GF-D8 (cell line): ENCODE results near the gene PLEKHA6.

Experiments used
- DNase-seq: peaks from one replicate; lab custom pipeline; 2025; lab: John Stamatoyannopoulos, UW

The PLEKHA6 gene

DNA sequence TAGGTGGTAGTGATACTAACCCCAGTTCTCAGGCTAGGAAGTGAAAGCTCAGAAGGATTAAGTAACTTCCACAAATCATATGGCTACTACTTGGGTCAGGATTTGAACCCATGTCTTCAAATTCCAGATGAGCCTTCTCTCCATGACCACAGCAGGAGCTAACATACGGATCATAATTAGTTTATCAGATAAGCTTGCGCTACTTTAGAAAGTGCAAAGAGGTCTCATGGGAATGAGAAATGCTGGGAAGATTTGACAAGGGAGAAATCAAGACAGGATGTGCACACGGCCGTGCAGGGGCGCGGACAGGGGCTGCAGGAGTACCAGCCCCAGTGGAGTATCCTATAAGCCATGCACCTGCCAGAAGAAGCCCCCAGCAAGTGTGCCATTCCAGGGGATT is 5.2 kb downstream of the PLEKHA6 start:
- DNase-seq, result no peak

DNA sequence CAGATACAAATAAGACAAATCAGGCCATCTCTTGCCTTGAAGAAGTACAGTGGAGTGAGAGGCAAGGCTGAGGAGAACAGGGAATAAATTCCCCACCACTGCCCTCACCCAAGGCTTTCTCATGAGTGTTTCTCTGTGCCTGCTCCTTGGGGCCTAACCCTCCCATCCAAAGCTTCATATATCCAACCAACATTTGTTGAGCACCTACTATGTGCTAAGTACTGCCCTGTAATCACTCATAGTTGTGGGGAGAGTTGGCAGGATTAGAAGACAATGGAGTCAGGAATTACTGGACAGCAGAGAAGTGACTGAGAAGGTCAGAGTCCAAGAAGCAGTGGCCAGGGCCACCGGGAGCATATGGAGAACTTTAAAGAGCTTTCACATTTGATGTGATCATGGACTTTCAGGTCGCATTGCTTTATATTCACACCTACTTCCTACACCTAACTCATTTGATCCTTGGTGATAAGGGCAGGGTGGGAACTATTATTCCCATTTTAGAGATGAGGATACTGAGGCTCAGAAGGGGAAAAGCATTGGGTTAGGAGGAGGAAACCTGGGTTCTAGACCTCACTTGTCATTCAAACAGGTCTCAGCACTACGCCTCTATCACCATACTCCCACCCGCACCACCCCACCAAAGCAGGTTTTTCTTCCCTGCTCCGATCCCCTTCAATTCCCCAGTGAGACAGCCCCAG is 6.4 kb downstream of the PLEKHA6 start:
- no peak for DNase-seq

DNA sequence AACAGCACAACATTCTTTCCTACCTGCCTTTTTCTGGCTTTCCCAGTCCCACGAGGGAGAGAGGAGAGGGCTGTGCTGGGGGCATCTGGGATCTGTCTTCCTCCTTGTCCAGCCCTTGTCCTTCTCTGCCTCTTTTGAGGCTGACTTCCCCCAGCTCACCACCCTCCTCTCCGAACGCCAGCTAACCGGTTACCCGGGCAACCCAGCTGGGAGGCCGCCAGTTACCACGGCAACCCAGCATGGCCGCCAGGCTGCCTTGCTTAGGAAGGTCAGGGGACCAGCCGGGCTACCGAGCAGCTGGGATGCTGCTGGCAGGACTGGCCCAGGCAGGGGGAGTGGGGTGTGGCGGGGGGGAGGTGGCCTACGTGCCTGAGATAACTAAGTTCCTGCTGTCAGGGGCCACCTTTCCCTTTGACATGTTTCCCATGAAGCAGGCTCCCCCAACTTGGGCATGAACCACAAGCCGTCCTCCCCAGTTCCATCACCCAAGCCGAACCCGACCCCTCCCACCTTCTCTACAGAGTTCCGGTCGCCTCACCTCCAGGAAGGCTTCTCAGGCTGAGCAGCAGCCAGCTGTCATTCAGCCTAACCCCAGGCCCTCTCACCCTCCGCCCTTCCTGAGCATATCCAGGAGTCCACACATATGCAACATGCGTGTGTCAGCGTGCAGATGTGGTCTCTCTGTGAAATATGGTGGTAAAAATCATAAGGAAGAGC is 8.7 kb downstream of the PLEKHA6 start:
- no peak for DNase-seq

DNA sequence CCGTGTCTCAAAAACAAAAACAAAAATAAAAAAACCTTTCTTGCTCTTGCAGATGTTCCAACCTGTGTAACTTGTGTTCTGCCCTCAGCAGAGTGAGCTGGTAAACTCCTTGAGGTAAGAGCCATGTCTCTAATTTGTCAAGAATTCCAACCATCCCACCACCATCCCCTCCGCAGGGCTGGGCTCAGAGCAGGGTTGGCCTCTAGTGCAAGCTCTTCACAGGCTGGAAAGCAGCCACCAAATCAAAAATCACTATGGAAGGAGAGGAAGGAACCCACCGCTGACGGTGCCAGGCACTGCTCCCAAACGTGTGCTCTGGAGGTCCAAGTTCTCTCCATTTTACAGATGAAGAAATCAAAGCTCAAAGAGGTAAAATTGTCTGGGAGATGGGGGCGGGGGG is 9.4 kb downstream of the PLEKHA6 start:
- no peak for DNase-seq

DNA sequence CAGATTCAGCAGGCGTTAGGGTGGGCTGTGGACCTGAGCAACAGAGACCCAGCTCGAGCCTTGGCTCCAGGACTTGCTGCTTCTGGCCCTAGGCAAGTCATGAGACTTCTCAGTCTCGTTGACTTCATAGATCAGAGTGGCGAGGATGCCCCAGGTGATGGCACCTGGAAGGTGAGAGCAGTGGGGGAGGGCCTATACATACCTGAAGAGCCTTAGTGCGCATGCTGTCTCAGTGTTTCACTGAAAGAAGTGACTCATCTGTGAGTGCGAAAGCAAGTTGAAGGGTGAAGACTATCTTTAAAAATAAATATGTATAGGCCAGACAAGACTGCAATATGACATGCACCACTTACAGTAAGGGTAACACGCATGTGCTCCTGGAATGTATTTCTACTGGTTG is 10.1 kb downstream of the PLEKHA6 start:
- DNase-seq, result no peak

DNA sequence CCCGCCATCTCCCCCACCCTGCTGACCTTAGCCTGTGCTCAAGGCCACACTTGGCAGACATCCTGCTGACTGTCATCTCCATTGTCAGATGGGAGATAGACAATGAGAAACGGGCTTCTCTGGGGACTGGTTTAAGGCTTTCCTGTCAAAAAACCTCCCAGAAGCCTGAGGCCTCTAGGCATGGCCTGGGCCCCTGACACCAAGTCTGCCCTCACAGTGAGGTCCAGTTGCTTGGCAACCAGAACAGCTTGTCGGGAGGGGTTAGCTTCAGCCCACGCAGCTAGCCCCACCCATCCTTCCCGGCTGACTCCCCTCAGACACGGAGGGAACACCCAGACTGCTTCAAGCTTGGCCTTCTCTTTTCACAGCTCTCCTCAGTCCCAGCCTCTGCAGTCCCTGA is 11.0 kb downstream of the PLEKHA6 start:
- DNase-seq, result no peak

DNA sequence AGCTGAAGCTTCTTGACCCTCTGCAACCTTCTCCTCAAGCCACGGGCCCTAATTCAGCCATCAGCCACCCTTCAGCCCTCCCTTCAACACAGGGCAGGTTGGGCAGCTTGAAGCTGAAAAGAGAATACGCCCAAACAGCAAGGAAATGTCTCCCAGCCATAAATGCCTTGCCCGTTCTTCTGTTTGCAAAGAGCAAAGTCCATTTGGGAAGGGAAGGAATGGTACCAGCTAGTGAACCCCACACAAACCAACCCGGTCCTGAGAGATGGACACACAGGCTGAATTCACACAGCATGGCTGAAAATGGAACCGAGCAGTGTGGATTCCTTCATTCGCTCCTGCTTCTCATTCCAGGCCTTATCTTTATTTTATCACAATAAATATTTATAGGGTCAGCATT is 11.5 kb downstream of the PLEKHA6 start:
- DNase-seq, result no peak

DNA sequence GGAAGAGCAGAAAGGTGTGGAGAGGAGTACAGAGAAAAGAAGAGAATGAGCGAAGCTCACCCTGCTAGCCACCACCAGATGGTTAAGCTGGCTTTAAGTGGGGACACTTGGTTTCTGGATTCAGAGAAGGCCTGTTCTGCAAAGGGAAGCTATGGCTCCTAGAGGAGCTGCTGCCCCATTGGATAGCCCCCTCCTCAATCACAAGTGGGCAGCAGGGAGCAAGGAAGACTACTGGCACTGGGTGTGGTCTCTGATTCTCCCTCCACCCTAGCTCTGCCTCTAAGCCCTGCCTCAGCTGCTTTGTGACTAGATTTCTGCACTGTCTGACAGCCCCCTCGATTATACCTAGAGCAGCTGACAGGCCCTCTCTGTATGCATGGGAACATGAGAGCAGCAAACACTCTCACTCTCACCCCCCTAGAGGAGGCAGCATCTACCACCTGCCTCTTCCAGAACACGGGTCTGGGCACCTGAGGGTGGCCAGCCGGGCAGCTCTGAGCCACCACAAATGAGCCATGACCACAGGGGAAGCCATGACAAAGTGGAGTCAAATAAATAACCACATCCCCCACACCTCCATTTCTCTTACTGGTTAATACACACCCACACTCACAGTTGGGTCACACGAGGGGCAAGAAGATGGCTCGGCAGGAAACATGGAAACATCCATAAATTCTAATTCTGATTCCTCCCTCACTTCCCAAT is 13.6 kb downstream of the PLEKHA6 start:
- DNase-seq, result no peak

DNA sequence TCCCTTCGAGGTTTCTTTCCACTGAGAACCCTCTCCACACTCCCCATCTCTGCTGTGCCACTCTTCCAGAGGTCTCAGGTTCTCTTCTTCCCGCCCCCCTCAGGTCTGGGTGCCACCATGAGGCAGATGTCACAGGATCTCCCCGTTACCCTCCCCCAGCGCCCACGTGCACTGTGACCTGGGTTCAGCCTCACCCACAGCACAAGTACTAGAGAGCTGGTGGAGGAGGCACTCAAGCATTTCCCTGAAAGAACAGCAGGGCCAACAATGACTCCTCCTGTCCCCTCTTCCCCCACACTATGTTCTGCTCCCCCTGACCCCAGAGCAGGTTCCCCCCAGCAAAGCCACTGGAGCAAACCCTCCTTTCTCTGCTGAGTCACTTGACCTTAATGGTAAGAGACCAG is 14.3 kb downstream of the PLEKHA6 start:
- no peak for DNase-seq

DNA sequence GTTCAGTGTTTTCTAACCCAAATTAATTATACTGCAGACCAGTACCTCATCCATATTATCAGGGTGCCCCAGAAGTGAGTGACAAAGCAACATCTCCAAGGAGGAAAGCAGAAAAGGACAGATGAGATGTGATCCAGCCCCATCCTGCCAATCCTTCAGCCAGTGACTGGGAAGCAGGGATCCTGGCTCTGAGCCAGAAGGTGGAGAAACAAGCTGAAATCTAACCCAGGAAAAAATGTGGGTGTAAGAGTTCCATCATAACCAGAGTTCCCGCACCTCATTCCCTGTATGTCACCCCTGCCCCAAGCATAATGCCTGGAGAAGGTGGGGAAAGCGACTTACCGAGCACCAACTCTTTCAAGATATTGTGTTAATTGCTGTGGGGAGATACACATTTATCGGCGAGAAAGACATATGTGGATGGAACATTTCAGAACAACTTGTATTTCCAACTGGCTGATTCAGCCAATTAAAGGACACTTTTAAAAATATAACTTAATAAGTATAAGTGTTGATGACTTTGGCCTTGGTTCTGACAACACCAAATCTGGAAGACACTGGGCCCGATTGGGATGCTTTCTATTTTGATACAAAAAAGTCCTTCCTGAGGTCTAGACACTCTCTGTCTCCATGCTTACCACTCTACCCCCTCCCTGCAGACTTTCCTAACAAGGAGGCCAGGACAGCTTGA is 14.9 kb downstream of the PLEKHA6 start:
- no peak for DNase-seq

DNA sequence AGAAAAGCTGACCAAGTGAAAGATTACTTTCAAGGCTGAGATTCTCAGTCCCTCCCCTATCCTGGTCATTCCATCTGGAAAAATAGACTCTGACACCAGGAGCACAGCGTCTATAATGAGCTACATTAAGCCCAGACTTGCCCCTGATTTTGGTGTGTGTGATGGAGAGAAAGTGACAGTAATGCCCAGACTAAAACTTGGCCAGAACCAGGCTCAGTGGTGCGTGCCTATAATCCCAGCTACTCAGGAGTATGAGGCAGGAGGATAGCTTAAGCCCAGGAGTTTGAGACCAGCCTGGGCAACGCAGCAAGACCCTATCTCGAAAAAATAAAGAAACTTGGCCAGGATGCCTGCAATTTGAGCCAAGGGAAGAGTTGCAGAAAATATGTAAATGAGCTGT is 15.9 kb downstream of the PLEKHA6 start:
- DNase-seq, result no peak

DNA sequence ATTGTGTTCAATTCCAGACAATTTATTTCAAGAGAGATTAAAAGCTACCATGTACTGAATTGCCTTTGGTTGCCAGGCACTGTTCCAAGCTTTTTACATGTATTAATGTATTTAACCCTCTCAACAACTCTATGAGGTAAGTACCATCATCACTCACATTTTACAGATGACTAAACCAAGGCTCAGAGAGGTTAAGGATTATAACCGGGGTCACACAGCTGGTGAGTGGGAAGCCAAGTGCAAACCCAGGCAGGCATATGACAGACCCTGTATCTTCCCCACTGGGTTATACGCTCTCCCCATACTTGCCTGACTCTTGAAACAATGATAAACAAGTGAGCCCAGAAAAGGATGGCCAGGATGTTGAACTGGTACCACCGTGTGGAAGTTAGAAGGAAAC is 16.5 kb downstream of the PLEKHA6 start:
- DNase-seq, result no peak

DNA sequence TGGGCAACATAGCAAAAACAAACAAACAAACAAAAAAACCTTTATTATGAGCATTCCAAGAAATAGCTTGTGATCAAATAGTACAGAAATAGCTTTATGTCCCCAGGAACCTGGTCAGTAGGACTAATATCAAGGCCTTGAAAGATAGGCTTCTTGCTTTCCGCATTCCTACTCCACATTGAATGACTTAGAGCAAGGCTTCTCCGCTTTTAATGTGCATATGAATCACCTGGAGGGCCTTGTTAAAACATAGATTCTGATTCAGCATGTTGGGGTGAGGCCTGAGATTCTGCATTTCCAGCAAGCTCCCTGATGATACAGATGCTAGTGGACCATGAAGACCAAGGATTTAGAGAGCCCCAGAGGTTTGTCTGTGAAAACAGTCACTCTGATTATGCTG is 17.4 kb downstream of the PLEKHA6 start:
- no peak for DNase-seq

DNA sequence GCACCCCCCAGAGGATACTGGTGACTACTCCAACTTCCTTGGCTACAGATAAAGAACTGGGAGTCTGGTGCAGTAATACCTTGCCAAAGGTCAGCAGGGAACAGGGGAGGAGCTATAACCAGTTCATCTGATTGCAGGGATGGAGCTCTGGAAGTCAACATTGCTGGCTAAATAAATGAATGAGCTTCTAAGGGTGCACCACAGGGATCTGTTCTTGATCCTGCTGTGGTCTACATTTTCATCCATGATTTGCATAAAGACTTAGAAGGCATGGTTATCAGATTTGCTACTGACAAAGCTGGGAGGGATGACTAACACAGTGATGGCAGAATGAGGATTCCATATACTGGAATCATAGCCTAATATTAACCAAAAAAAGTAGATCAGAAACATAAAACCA is 18.3 kb downstream of the PLEKHA6 start:
- DNase-seq, result no peak

DNA sequence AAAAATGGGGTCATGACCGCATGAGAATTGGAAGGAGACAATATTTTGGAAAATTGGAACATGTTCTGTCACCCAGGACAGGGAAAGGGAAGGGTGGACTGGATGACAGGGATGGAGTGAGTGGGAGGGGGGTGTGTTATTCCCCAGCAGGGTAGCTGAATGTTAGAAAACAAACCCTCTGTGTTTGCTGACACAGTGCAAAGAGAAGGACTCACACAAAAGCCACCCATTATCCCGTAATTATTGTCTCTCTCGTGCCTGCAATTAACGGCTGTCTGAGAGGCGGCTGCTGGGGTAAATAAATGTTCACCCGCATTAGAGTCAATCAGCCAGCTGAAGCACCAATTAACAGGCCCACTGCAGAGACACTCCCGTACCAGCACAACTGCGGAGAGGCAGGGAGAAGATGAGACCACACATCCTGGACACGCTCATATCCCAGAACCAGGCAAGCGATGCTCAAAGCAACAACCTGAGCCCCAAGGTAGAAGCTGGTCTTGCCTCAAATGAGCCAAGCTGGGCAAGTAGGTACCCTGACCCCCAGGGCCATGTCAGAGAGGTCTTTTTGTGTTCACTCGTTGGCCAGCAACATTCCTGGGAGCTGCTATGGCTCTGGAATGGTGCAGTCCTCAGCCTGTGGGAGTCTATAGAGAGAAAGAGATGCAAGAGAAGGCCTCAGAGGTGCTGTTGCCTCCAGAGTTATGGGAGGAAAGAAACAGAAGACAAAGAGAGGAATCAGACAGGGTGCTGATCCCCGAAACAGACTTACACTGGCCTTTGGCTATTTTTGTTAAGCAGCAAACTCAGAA is 19.4 kb downstream of the PLEKHA6 start:
- DNase-seq, result no peak

DNA sequence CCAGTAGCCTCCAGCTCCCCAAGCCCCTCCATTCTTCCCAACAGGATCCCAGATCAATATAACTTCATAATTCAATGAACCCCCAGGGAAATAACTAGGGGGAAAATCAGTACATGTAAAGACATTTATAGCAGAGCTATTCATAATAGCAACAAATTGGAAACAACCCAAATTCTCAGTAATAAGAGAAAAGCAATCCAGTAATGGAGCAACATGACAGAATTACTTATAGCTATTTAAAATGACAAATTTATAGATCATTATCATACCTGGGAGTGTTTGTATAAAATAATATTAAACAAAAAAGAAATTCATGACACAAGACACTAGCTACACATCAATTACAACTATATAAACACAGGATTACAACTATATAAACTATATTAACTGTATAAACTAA is 20.2 kb downstream of the PLEKHA6 start:
- DNase-seq, result no peak

DNA sequence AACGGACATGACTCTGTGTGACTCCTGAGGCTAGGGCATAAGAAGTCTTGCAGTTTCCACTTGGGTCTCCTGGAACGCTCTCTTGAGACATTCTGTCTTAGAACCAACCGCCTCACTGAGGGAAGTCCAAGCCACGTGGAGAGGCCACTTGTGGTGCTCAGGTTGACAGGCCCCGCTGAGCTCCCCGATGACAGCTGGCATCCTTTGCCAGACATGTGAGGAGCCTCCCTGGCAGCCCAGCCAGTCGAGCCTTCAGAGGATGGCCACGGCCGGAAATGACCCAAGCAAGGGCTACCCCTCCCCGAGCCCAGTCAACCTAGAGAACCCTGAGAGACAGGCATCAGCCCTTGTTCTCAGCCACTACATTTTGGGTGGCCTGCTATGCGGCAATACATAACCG is 20.7 kb downstream of the PLEKHA6 start:
- no peak for DNase-seq

DNA sequence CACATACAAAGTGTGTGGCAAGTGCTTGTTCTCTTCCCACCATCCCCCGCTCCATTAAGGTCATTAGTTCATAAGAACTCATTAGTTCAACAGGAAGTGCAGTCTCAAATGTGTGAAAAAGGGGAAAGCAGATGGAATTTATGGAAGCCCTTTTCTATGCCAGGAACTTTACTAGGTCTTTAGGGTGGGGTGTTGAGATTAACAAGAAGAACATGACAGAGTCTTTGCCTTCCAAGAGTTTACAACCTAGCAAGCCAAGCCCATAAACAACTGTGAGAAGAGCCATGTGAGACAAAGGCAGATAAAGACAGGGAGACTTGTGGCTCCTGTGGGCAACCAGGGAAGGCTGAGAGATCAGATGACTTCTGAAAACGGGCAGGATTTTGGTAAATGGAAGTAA is 21.4 kb downstream of the PLEKHA6 start:
- DNase-seq, result no peak

DNA sequence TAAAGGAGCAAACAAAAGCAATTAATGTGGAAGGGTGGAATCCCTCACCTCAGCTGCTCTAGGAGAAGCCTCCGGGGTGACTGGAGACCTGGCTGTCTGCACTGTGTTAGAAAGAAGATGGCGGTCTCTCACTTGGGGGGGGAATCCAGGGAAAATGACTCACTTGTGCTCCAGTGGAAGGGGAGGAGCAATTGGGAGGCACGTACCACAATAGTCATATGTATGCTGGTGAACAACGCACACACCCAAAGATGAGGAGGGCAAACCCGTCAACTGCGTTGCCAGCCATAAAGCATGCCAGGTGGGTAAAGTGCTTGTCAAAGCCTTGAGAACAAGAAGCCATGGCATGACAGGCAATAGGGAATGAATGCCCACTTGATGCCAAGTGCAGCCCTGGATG is 22.1 kb downstream of the PLEKHA6 start:
- no peak for DNase-seq

DNA sequence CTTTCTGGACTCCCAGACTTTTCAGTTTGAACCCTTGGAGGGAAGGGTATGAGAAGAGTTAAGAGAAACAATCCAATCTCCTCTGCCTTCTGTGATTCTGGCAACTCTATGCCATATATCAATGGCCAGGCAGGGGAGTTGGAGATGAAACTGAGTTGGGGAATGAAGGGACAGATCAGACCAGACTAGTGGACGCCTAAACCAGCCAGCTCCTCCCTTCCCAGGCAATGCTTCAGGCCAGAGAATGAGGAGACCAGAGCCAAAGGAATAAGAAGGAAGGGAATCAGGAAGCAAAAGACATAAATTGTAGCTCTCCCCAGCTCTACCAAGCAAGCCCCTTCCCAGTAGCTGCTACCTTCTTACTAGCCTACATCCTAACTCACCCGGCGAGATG is 22.7 kb downstream of the PLEKHA6 start:
- no peak for DNase-seq

DNA sequence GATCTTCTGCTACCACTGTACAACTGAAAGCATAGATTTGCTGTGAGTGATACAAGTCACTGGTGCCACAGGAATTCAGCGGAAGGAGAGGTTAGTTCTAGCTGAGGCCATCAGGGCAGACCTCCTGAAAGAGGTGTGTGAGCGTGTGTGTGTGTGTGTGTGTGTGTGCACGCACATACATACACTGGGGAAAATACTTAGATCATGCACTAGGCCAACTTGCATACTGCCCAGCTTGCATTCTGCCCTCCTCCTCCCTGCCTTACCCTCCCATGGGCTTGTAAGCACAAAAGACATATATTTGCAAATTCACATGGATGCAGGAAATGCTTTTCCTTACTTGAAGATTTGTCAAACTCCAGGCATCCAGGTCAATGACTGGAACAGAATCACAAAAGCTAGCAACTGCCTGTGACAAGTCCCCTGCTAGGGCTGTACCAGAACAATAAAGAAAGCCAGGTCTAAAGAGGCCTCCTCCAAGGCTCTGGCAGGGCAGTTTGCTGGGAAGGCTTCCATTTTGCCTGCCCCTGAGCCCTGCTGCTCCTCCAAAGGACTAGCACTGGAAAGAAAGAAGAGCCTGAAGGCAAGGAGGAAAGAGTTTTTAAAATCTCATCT is 23.2 kb downstream of the PLEKHA6 start:
- DNase-seq, result no peak

DNA sequence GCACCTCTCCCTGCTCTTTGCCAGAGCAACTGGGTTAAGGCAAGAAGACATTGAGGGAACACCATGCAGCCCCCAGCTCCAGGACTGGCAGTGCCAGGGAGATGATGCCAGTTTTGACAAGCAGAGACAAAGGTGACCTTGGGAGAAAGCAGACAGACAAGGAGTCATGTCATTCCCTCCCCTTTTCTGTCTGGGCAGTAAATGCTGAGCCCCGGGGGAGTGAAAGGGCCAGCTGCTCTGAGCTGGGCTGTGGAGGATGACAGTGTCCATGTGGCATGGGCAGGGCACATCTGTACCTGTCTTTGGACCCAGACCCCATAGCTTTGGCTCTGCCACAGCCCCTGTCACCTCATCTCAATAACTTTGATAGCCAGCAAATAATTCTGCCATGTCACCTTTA is 24.2 kb downstream of the PLEKHA6 start:
- DNase-seq, result no peak
